Measurements from ENCODE around the gene SLC26A5.

The SLC26A5 gene

DNA sequence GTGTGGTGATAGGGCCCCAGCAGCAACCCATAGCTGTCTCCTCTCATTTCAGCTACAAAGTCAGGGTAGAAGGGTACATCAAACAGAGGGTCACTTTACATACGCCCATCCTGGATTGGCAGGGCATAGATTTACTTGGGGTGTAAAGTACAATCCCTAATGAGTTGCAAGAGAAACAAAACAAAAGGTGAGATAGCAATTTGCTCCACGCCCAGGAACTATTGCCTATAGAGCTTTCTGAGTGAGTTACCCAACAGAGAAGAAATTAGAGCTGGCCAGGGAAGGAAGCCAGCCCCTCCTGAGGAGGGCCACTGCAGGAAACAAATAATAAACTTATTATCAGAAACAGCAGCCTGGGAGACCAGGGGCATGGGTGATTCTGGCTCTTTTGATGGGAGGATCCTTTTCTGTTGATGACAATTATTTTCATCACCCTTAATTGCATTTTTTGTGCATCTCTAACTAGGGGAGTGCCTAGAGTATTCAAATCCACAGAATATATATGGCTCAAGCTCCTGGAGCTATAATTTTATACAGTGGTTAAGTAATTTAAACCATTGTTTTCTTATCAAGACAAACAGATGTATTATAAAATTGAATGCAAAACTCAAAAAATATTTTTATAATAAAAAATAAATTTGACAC lies 47.4 kb downstream of the SLC26A5 start:
- Histone ChIP-seq H3K36me3 (ENCODE audit: control insufficient read depth, insufficient read depth, low read length, severe bottlenecking) (no peaks in the 10 kb centered on the region), H3K4me3 (ENCODE audit: low read length) (no peak overlapping the region), H3K9me3 (ENCODE audit: control insufficient read depth, low read length) (peaks cover 4% of the 10 kb centered on the region), H3K4me1 (ENCODE audit: control insufficient read depth, insufficient read depth, low read length) (no peaks in the 10 kb centered on the region), H3K9ac (ENCODE audit: low read length) (no peak overlapping the region), H3K27me3 (replicated peaks; ENCODE audit: control insufficient read depth, insufficient read depth, low read length) (peaks cover 4% of the 10 kb centered on the region)
- no peak for DNase-seq (ENCODE audit: low read depth)

DNA sequence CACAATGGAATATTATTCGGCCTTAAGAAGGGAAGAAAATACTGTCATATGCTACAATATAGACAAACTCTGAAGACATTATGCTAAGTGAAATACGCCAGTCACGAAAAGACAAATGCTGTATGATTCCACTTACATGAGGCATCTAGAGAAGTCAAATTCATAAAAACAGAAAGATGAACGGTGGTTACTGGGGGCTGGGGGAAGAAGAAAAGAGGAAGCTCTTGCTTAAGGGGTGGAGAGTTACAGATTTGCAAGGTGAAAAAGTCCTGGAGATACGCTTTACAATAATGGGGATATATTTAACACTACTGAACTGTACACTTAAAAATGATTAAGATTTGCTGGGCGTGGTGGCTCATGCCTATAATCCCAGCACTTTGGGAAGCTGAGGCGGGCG lies 49.5 kb downstream of the SLC26A5 start:
- Histone ChIP-seq H3K4me1 (ENCODE audit: control insufficient read depth, insufficient read depth, low read length) (peaks cover 3% of the 10 kb centered on the region), H3K9me3 (ENCODE audit: control insufficient read depth, low read length) (peaks cover 4% of the 10 kb centered on the region), H3K27me3 (replicated peaks; ENCODE audit: control insufficient read depth, insufficient read depth, low read length) (peaks cover 4% of the 10 kb centered on the region), H3K4me3 (ENCODE audit: low read length) (no peak overlapping the region), H3K36me3 (ENCODE audit: control insufficient read depth, insufficient read depth, low read length, severe bottlenecking) (no peaks in the 10 kb centered on the region), H3K9ac (ENCODE audit: low read length) (no peak overlapping the region)
- DNase-seq (ENCODE audit: low read depth), result no peak

DNA sequence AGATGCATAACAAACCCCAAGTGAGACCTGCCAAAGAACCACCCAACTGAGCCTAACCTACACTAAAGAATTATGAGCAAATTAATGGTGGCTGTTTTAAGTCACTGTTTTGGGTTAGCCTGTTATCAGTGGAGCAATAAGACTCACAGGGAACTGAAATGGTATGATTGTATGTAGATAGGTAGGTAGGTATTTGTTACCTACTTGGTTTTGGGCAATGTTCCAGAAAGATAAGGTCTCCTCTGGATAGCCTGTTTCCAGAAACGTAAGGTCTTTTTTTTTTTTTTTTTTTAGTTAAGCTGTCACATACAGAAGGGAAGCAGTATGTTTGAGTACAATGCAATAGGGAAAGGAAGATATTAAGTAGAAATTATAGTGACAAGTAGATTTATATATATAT lies 50.9 kb downstream of the SLC26A5 start:
- no peak overlapping the region for H3K4me3 ChIP-seq (ENCODE audit: low read length)
- H3K9ac ChIP-seq (ENCODE audit: low read length), result no peak overlapping the region
- peaks cover 3% of the 10 kb centered on the region for H3K4me1 ChIP-seq (ENCODE audit: control insufficient read depth, insufficient read depth, low read length)
- no peak for DNase-seq (ENCODE audit: low read depth)
- no peaks in the 10 kb centered on the region for H3K9me3 ChIP-seq (ENCODE audit: control insufficient read depth, low read length)
- no peaks in the 10 kb centered on the region for H3K36me3 ChIP-seq (ENCODE audit: control insufficient read depth, insufficient read depth, low read length, severe bottlenecking)
- H3K27me3 ChIP-seq (replicated peaks; ENCODE audit: control insufficient read depth, insufficient read depth, low read length), result peaks cover 4% of the 10 kb centered on the region

DNA sequence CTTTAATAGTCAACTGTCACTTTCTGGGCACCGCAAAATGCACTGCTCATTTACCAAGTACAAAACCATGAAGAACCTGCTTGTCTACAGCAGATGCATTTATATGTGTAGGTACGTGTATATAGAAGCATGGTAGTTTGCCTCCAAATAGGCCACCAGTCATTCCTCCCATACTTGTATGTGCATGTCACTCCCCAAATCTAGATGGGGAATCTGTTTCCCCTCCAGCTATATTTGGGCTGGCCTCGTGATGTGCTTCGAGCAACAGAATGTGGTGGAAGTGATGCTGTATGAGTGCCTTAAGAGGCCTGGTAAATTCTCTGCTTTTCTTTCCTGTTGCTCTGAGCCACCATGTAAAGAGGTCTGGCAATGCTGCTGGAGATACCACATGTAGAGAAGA lies 51.4 kb downstream of the SLC26A5 start:
- Histone ChIP-seq H3K4me1 (ENCODE audit: control insufficient read depth, insufficient read depth, low read length) (peaks cover 3% of the 10 kb centered on the region), H3K27me3 (replicated peaks; ENCODE audit: control insufficient read depth, insufficient read depth, low read length) (peaks cover 4% of the 10 kb centered on the region), H3K4me3 (ENCODE audit: low read length) (no peak overlapping the region), H3K9ac (ENCODE audit: low read length) (no peak overlapping the region), H3K9me3 (ENCODE audit: control insufficient read depth, low read length) (no peaks in the 10 kb centered on the region), H3K36me3 (ENCODE audit: control insufficient read depth, insufficient read depth, low read length, severe bottlenecking) (no peaks in the 10 kb centered on the region)
- no peak for DNase-seq (ENCODE audit: low read depth)

DNA sequence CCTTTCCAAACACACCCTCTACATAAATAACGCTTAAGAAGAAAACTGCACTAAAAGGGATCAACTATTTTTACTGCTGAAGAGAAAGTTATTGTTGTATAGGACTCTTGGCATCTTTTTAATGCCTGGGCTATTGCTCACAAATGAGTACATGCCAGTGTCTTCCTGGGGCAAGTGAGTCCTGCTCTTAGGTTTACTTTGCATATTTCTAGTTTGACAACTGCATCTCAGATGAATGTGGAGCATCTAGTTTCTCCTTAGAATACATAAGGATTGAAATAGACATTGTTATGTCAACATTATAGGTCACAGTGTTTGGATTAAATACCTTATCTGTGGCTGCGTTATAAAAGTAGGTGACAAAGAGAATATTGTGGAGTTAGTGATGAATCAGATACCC lies 54.0 kb downstream of the SLC26A5 start:
- Histone ChIP-seq H3K27me3 (replicated peaks; ENCODE audit: control insufficient read depth, insufficient read depth, low read length) (peaks cover 7% of the 10 kb centered on the region), H3K4me1 (ENCODE audit: control insufficient read depth, insufficient read depth, low read length) (peaks cover 3% of the 10 kb centered on the region), H3K4me3 (ENCODE audit: low read length) (no peak overlapping the region), H3K36me3 (ENCODE audit: control insufficient read depth, insufficient read depth, low read length, severe bottlenecking) (no peaks in the 10 kb centered on the region), H3K9ac (ENCODE audit: low read length) (no peak overlapping the region), H3K9me3 (ENCODE audit: control insufficient read depth, low read length) (no peaks in the 10 kb centered on the region)
- DNase-seq (ENCODE audit: low read depth), result peak; percentile 10

DNA sequence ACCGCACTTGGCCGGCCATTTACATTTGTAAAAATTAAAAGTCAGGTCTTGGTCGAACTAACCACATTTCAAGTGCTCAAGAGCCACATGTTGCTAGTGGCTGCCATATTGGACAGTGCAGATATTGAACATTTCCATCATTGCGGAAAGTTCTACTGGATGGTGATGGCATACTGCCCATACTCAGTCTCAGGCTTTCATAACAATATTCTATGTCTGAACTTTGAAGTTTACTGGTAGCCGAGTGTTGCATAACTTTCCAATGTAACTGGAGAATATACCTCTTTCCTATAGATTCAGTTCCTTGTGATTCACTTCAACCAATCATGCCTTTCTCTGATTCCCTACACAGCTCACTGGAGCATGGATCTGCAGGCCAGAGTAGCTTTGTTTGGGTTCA lies 54.9 kb downstream of the SLC26A5 start:
- H3K27me3 ChIP-seq (replicated peaks; ENCODE audit: control insufficient read depth, insufficient read depth, low read length), result peaks cover 7% of the 10 kb centered on the region
- no peak overlapping the region for H3K4me3 ChIP-seq (ENCODE audit: low read length)
- H3K4me1 ChIP-seq (ENCODE audit: control insufficient read depth, insufficient read depth, low read length), result peaks cover 3% of the 10 kb centered on the region
- H3K36me3 ChIP-seq (ENCODE audit: control insufficient read depth, insufficient read depth, low read length, severe bottlenecking), result no peaks in the 10 kb centered on the region
- no peaks in the 10 kb centered on the region for H3K9me3 ChIP-seq (ENCODE audit: control insufficient read depth, low read length)
- no peak for DNase-seq (ENCODE audit: low read depth)
- H3K9ac ChIP-seq (ENCODE audit: low read length), result no peak overlapping the region

DNA sequence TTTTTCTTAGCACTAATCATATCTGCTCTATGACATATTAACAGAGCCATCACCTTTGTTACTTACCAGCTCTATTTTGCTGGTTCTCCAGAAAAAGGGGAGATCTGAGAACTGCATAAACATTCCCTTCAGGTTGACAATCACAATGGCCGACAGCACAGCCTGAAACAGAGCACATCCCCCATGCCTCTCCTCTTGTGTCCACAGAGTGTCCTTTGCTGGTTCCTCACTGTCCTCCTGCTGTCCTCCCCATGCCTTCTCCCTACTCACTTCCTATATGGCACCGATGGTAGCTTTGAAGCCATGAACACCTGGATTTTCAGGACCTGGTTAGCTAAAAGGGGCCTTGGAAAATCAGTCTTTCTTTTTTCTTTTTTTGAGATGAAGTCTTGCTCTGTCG lies 56.7 kb downstream of the SLC26A5 start:
- Histone ChIP-seq H3K4me3 (ENCODE audit: low read length) (no peak overlapping the region), H3K4me1 (ENCODE audit: control insufficient read depth, insufficient read depth, low read length) (peaks cover 3% of the 10 kb centered on the region), H3K9ac (ENCODE audit: low read length) (no peak overlapping the region), H3K36me3 (ENCODE audit: control insufficient read depth, insufficient read depth, low read length, severe bottlenecking) (no peaks in the 10 kb centered on the region), H3K9me3 (ENCODE audit: control insufficient read depth, low read length) (no peaks in the 10 kb centered on the region), H3K27me3 (replicated peaks; ENCODE audit: control insufficient read depth, insufficient read depth, low read length) (peaks cover 7% of the 10 kb centered on the region)
- no peak for DNase-seq (ENCODE audit: low read depth)

DNA sequence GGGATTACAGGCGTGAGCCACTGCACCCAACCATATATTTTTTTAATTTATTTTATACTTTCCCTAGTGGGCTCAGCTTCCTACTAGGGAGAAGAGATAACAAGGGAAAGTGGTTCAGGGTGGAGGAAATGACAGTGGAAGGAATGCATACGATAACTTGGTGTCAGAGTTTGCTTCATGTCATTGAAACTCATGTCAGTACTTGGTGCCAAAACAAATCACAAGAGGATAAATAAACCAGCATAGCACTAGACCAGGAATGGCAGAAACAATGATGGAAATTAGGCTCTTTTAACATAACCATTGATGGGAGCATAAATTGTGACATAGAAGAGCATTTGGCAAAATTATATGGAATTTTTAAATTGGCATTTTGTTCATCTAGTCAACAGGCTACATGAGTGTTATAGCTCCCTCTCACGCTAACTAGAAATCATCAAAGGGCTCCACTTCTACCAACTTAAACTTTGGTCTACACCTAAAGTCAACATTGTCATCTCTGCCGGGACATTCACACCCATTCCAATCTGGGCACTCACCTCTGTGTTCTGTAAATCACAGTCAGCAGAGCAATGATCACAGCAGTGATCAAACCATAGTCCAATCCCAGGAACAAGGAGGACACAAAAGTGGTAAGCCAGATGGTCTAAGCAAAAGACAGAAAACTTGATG lies 57.4 kb downstream of the SLC26A5 start:
- peaks cover 3% of the 10 kb centered on the region for H3K27me3 ChIP-seq (replicated peaks; ENCODE audit: control insufficient read depth, insufficient read depth, low read length)
- no peak overlapping the region for H3K9ac ChIP-seq (ENCODE audit: low read length)
- DNase-seq (ENCODE audit: low read depth), result no peak
- no peaks in the 10 kb centered on the region for H3K9me3 ChIP-seq (ENCODE audit: control insufficient read depth, low read length)
- no peaks in the 10 kb centered on the region for H3K36me3 ChIP-seq (ENCODE audit: control insufficient read depth, insufficient read depth, low read length, severe bottlenecking)
- peaks cover 3% of the 10 kb centered on the region for H3K4me1 ChIP-seq (ENCODE audit: control insufficient read depth, insufficient read depth, low read length)
- H3K4me3 ChIP-seq (ENCODE audit: low read length), result no peak overlapping the region

DNA sequence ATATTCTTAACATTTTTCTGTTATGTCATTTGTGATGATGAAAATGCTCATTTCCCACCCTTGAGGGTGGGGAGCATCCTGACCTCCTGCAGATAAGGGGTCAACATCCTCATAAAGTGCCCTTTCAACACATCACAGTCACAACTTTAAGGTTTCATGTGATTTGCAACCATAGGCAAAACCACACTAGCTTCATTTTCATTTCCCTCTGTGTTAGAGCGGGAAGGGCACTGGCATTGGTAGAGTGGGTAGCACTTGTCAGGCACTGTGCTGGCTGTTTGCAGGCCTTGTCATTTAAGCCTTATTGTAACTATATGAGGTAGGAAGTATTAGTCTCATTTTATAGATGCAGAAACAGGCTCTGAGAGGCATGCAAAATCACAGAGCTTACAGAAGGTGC lies 58.8 kb downstream of the SLC26A5 start:
- H3K9ac ChIP-seq (ENCODE audit: low read length), result no peak overlapping the region
- peaks cover 3% of the 10 kb centered on the region for H3K27me3 ChIP-seq (replicated peaks; ENCODE audit: control insufficient read depth, insufficient read depth, low read length)
- no peaks in the 10 kb centered on the region for H3K36me3 ChIP-seq (ENCODE audit: control insufficient read depth, insufficient read depth, low read length, severe bottlenecking)
- DNase-seq (ENCODE audit: low read depth), result no peak
- no peak overlapping the region for H3K4me3 ChIP-seq (ENCODE audit: low read length)
- H3K9me3 ChIP-seq (ENCODE audit: control insufficient read depth, low read length), result no peaks in the 10 kb centered on the region
- peaks cover 3% of the 10 kb centered on the region for H3K4me1 ChIP-seq (ENCODE audit: control insufficient read depth, insufficient read depth, low read length)

DNA sequence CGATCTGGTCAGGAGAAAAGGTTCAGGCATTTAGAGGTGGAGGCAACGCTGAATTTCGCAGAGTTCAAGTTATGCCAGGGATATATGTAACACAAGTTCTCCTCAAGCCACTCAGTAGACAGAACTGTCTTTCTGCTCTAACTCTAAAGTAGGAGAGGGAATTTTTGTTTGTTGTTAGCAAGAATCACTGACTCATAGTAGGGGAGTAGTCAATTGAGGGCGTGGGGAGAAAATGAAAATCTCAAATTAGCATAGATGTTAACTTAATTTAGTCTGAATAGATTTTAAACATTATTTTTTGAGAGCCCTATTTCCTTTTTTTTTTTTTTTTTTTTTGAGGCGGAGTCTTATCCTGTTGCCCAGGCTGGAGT lies 64.0 kb downstream of the SLC26A5 start:
- Histone ChIP-seq H3K4me3 (ENCODE audit: low read length) (no peak overlapping the region), H3K36me3 (ENCODE audit: control insufficient read depth, insufficient read depth, low read length, severe bottlenecking) (no peaks in the 10 kb centered on the region), H3K4me1 (ENCODE audit: control insufficient read depth, insufficient read depth, low read length) (no peaks in the 10 kb centered on the region), H3K27me3 (replicated peaks; ENCODE audit: control insufficient read depth, insufficient read depth, low read length) (no peaks in the 10 kb centered on the region), H3K9me3 (ENCODE audit: control insufficient read depth, low read length) (no peaks in the 10 kb centered on the region), H3K9ac (ENCODE audit: low read length) (no peak overlapping the region)
- no peak for DNase-seq (ENCODE audit: low read depth)

DNA sequence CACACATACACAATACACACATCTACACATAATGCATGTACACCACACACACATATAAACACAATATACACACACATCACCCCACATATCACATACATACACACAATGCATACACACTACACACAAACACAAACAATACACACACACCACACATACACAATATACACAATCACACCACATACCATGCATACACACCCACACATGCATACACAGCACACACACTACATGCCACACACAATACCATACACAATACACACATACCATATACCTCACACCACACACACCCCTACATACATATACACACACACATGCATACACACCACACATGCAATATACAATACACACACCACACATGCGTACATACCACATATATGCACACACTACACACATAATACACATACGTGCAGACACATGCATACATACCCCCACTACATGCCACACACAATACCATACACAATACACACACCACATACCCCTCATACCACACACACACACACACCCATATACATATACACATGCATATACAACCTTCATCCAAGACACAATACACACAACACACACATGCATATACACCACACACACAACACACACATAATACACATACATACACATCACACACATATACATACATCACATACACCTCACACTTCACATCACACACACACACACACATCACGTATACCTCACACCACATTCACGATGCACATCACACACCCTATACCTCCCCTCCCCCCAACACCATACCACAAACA lies 64.6 kb downstream of the SLC26A5 start:
- Histone ChIP-seq H3K9me3 (ENCODE audit: control insufficient read depth, low read length) (no peaks in the 10 kb centered on the region), H3K27me3 (replicated peaks; ENCODE audit: control insufficient read depth, insufficient read depth, low read length) (no peaks in the 10 kb centered on the region)

More for the DNA sequence above, 64.6 kb downstream of the SLC26A5 start:
- Histone ChIP-seq H3K9ac (ENCODE audit: low read length) (no peak overlapping the region), H3K4me1 (ENCODE audit: control insufficient read depth, insufficient read depth, low read length) (no peaks in the 10 kb centered on the region), H3K36me3 (ENCODE audit: control insufficient read depth, insufficient read depth, low read length, severe bottlenecking) (no peaks in the 10 kb centered on the region), H3K4me3 (ENCODE audit: low read length) (no peak overlapping the region)
- DNase-seq (ENCODE audit: low read depth), result no peak
